Measurements from ENCODE around the gene SELENOP.

The SELENOP gene

DNA sequence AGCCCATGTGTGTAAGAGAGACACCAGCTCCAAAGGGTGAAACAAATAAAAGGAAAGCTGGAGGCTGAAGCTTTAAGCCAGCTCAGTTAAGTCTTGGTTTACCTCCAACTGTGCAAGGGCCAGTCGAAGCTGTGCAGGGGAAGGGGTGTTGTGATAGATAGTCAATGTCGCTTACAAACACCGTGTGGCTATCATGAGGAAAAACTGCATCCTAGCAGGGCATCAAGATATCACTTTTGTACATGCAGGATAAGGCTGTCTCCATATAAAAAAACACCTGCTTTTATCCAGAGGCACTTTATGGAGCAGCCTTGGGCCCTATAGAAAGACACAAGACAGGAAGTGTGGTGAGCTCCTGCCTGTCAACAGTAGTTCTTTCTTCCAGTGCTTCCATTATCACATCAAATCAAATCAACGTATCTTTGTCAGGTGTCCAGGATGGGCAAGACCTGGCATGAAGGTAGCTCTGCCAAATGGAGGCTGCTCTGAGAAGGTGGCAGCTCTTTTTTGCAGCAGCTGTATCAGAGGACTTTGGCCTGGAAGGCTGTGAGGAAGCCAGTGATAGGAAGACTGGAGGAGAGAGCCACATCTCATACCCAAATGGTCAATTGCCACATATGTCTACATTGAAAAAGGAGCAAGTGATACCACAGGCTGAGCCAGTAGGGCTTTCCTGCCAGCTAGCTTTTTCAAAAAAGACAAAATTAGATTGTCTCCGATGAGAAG, 29.3 kb upstream of the SELENOP start:
- Histone ChIP-seq H3K27me3 (ENCODE audit: insufficient read depth, low read depth) (no peaks in the 10 kb centered on the region), H2AFZ (ENCODE audit: low read depth) (peak overlapping the region; percentile 79), H3K4me3 (IDR thresholded peaks at IDR 0.05; ENCODE audit: insufficient read depth, low read depth, low read length) (no peak overlapping the region), H3K9ac (peak overlapping the region; percentile 8; the same call in 1 of the 2 replicates), H3K4me1 (ENCODE audit: low read depth, poor library complexity, severe bottlenecking) (peaks cover 25% of the 10 kb centered on the region), H4K20me1 (ENCODE audit: insufficient read depth) (no peaks in the 10 kb centered on the region), H3K79me2 (ENCODE audit: insufficient read depth, low read depth) (no peaks in the 10 kb centered on the region), H3K4me2 (peak overlapping the region; percentile 81), H3K36me3 (ENCODE audit: insufficient read depth) (no peaks in the 10 kb centered on the region), H3K27ac (peak overlapping the region; percentile 69)
- no peak for TF ChIP-seq CTCF (conservative IDR thresholded peaks at IDR 0.05; ENCODE audit: low read depth, low read length)

DNA sequence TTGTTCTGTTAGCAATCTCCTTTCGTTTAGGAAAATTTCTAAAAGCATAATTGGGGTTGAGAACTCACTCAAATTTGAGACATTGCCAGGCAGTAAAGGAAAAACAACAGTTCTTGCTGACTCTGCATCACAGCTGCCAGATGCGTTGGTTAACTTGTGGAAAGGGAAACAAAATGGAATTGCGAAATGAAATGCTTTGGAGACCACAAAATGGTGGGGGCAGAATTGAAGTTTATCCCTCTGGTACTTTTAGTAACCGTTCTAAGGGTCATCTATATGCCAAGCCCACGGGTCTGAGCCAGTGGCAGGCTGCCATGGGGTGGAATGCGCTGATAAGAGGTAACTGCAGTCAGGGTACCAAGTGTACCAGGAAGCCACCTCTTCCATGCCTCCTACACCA, 28.6 kb upstream of the SELENOP start:
- H3K27me3 ChIP-seq (ENCODE audit: insufficient read depth, low read depth) = no peaks in the 10 kb centered on the region
- no peaks in the 10 kb centered on the region for H3K36me3 ChIP-seq (ENCODE audit: insufficient read depth)
- no peak overlapping the region for H3K4me3 ChIP-seq (IDR thresholded peaks at IDR 0.05; ENCODE audit: insufficient read depth, low read depth, low read length)
- peak overlapping the region; percentile 79 for H2AFZ ChIP-seq (ENCODE audit: low read depth)
- peak overlapping the region; percentile 69 for H3K27ac ChIP-seq
- no peaks in the 10 kb centered on the region for H3K79me2 ChIP-seq (ENCODE audit: insufficient read depth, low read depth)
- no peaks in the 10 kb centered on the region for H4K20me1 ChIP-seq (ENCODE audit: insufficient read depth)
- TF ChIP-seq CTCF (conservative IDR thresholded peaks at IDR 0.05; ENCODE audit: low read depth, low read length) = no peak
- H3K4me1 ChIP-seq (ENCODE audit: low read depth, poor library complexity, severe bottlenecking) = peaks cover 25% of the 10 kb centered on the region
- H3K4me2 ChIP-seq = peak overlapping the region; percentile 81
- H3K9ac ChIP-seq = peak overlapping the region; percentile 8; the same call in 1 of the 2 replicates

DNA sequence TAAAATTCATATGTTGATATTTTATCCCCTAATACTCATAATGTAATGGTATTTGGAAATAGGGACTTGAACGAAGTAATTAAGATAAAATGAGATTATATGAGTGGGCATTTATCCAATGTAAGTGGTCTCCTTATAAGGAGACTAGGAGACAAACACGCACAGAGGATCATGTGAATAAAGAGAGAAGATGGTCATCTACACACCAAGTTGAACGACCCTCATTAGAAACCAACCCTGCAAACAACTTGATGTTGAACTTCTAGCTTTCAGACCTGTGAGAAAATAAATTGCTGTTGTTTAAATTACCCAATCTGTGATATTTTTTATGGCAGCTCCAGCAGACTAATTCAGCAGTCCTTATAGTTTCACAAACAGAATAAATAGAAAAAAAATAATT, 27.5 kb upstream of the SELENOP start:
- no peak overlapping the region for H3K4me3 ChIP-seq (IDR thresholded peaks at IDR 0.05; ENCODE audit: insufficient read depth, low read depth, low read length)
- no peak for TF ChIP-seq CTCF (conservative IDR thresholded peaks at IDR 0.05; ENCODE audit: low read depth, low read length)
- no peaks in the 10 kb centered on the region for H3K27me3 ChIP-seq (ENCODE audit: insufficient read depth, low read depth)
- H3K36me3 ChIP-seq (ENCODE audit: insufficient read depth) = no peaks in the 10 kb centered on the region
- 0 out of 2 replicates have a peak overlapping the region, but pooled peaks have one; percentile 81 for H3K4me2 ChIP-seq
- peaks cover 25% of the 10 kb centered on the region for H3K4me1 ChIP-seq (ENCODE audit: low read depth, poor library complexity, severe bottlenecking)
- no peaks in the 10 kb centered on the region for H4K20me1 ChIP-seq (ENCODE audit: insufficient read depth)
- no peak overlapping the region for H2AFZ ChIP-seq (ENCODE audit: low read depth)
- no peak overlapping the region for H3K9ac ChIP-seq
- H3K79me2 ChIP-seq (ENCODE audit: insufficient read depth, low read depth) = no peaks in the 10 kb centered on the region
- no peak overlapping the region for H3K27ac ChIP-seq

- Histone ChIP-seq H3K27me3 (ENCODE audit: insufficient read depth, low read depth) (no peaks in the 10 kb centered on the region), H3K9ac (no peak overlapping the region), H4K20me1 (ENCODE audit: insufficient read depth) (no peaks in the 10 kb centered on the region), H3K4me3 (IDR thresholded peaks at IDR 0.05; ENCODE audit: insufficient read depth, low read depth, low read length) (no peak overlapping the region), H3K27ac (no peak overlapping the region), H3K79me2 (ENCODE audit: insufficient read depth, low read depth) (no peaks in the 10 kb centered on the region), H3K4me2 (no peak overlapping the region), H3K4me1 (ENCODE audit: low read depth, poor library complexity, severe bottlenecking) (peaks cover 25% of the 10 kb centered on the region), H2AFZ (ENCODE audit: low read depth) (no peak overlapping the region), H3K36me3 (ENCODE audit: insufficient read depth) (no peaks in the 10 kb centered on the region)
- TF ChIP-seq CTCF (conservative IDR thresholded peaks at IDR 0.05; ENCODE audit: low read depth, low read length) = no peak
Observed at GRCh38 chr5:42837601-42838000, 25.9 kb upstream of the SELENOP start.

Measured in KMS-11 (cell line).